Choroid plexus epithelial cell (primary cell): ENCODE measurements around the gene ZFPM1.

ENCODE experiments used
- DNase-seq: peaks from one replicate; pipeline ENCODE4 v3.0.0-alpha.2; 2010; ENCODE audit warnings: low read depth
- H3K4me3 ChIP-seq: 2 replicates; pipeline ENCODE4 v1.5.1; 2011; ENCODE audit warnings: low read depth, mild to moderate bottlenecking, control low read depth, low read length, moderate library complexity
- TF ChIP-seq, protein P1 (sequence below): conservative IDR thresholded peaks from 2 replicates; pipeline ENCODE4 v1.5.1; 2011; ENCODE audit warnings: low read depth, mild to moderate bottlenecking, control low read depth, inconsistent platforms, low read length, moderate library complexity

The ZFPM1 gene

GRCh38 chr16:88556294-88556988 lies 103.4 kb downstream of the ZFPM1 start:
- TF ChIP-seq, protein P1, sequence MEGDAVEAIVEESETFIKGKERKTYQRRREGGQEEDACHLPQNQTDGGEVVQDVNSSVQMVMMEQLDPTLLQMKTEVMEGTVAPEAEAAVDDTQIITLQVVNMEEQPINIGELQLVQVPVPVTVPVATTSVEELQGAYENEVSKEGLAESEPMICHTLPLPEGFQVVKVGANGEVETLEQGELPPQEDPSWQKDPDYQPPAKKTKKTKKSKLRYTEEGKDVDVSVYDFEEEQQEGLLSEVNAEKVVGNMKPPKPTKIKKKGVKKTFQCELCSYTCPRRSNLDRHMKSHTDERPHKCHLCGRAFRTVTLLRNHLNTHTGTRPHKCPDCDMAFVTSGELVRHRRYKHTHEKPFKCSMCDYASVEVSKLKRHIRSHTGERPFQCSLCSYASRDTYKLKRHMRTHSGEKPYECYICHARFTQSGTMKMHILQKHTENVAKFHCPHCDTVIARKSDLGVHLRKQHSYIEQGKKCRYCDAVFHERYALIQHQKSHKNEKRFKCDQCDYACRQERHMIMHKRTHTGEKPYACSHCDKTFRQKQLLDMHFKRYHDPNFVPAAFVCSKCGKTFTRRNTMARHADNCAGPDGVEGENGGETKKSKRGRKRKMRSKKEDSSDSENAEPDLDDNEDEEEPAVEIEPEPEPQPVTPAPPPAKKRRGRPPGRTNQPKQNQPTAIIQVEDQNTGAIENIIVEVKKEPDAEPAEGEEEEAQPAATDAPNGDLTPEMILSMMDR: no peak
- no peak for DNase-seq
- H3K4me3 ChIP-seq: no peak overlapping the region

DNA sequence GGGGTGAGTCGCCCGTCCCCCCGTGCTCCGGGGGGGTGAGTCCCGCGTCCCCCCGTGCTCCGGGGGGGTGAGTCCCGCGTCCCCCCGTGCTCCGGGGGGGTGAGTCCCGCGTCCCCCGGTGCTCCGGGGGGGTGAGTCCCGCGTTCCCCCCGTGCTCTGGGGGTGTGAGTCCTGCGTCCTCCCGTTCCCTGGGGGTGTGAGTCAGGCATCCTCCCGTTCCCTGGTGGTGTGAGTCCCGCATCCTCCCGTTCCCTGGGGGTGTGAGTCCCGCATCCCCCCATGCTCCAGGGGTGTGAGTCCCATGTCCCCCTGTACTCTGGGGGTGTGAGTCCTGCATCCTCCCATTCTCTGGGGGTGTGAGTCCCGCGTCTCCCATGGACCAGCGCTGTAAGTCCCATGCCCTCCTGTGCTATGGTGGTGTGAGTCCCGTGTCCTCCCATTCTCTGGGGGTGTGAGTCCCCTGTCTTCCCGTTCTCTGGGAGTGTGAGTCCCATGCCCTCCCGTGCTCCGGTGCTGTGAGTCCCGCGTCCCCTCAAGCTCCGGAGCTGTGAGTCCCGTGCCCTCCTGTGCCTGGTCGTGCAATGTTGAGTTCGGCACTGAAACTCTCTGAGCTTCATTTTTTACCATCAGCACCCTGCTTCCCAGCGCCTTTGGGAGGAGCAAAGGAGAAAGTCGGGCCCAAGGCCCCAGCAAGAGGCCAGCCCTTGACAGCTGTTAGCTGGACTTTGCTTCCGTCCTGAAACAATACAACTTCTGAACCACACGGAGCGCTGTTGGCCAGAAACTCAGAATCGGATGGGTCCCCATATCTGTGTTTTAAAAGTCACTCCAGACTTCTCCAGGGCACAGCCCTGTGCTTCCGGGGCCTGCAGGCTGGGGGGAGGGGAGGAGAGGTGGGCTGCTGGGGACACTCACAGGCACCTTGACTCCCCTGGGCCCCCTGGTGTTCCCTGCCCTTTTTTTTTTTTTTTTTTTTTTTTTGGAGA lies 105.7 kb downstream of the ZFPM1 start:
- TF ChIP-seq, protein P1: peak; percentile 68
- peak; percentile 68 for DNase-seq
- no peak overlapping the region for H3K4me3 ChIP-seq

DNA sequence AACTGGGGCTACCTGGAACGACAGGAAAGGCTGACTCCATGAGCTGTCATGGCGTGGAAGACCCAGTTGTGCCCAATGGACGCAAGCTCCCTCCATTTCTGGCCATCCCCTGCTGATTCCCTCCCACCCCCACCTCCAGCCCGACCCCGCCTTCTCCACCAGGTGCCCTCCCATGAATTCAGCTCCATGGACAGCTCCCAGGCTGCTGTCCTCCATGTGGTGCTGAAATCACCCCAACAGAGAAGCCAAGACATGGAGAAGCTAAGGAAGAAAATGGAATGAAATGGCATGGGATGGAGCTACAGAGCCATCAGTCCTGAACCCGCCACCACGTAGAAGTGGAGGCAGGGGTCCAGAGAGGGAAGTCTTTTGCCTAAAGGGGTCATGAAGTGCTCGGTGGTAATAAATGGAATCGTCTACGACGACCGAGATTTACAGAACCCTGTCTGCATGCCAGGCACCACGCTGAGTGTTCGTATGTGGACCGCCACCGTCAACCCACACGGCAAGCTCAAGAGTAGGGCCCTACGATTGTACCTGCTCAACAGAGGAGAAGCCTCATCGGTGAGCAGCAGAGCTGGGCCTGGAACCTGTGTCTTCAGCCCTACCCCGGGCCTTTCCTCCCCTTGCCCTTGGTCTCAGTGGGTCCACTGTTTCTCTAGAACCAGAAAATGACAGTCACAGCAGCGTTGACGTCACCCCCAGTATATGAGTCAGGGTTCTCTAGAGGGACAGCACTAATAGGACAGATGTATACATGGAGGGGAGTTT lies 107.8 kb downstream of the ZFPM1 start:
- H3K4me3 ChIP-seq: no peak overlapping the region
- DNase-seq: peak; percentile 50
- TF ChIP-seq, protein P1: peak; percentile 1

DNA sequence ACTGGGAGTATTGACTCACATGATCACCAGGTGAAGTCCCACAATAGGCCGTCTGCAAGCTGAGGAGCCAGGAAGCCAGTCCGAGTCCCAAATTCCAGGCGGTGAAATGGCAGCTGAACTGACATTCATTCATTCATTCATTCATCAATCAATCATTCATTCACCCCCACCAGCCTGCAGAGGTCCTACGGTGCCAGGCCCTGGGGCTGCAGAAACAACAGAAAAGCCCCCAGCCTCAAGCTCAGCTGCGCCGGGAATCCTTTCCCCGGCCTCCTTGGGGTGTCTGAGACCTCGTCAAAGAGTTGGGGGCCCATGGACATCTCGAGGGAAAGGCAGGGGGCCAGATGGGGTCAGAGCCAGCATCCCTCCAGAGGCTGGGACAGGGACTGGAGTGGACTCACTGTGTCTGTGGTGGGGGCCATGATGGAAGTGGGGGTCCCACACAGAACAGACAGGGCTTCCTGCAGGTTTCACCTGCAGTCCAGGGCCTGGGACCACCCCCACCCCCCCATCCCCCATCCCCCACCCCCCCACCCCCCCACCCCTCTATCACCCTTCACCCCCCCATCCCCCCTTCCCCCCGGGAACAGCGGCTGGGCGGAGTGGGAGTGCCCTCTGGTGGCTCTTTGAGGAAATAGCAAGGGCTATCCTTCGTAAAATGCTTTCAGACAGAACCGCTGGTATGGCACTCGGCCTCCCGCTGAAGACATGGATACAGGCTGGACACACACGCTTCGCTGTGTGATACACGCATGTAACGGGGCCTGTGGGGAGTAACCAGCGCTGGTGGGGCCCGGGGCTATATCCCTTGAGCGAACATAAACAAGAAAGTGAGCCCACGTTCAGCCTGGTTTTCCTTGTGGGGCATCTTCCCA lies 108.6 kb downstream of the ZFPM1 start:
- peak overlapping the region; percentile 28 for H3K4me3 ChIP-seq
- peak; percentile 66 for DNase-seq
- TF ChIP-seq, protein P1: peak; percentile 79

GRCh38 chr16:88566158-88566557 lies 113.1 kb downstream of the ZFPM1 start:
- peak; percentile 48 for DNase-seq
- TF ChIP-seq, protein P1: no peak
- H3K4me3 ChIP-seq: no peak overlapping the region
